ENCODE results near the gene WIPF3.

Gene WIPF3

GRCh38 chr7:29955799-29956486, 149.6 kb downstream of the WIPF3 start:
- H2AK5ac ChIP-seq (ENCODE audit: low read length), result no peak overlapping the region
- H3K14ac ChIP-seq (ENCODE audit: low read length), result no peak overlapping the region
- WGBS (ENCODE audit: extremely low coverage, insufficient coverage, insufficient read length), result no CpG with 5 or more reads among the region's 8 CpGs
- no peak overlapping the region for H3K4ac ChIP-seq (ENCODE audit: low read depth, low read length)
- H3K4me3 ChIP-seq (ENCODE audit: low read depth, low read length), result no peak overlapping the region
- H3K27ac ChIP-seq (ENCODE audit: low read depth, low read length), result no peak overlapping the region
- H4K8ac ChIP-seq (ENCODE audit: low read depth, low read length), result no peak overlapping the region
- peaks cover 2% of the 10 kb centered on the region for H3K9me3 ChIP-seq (ENCODE audit: insufficient read depth, low read depth, low read length)
- no peak overlapping the region for H3K4me2 ChIP-seq (ENCODE audit: low read length)
- no peak overlapping the region for H3K23ac ChIP-seq (ENCODE audit: low read length)
- H3K79me1 ChIP-seq (ENCODE audit: low read length), result no peaks in the 10 kb centered on the region
- H4K12ac ChIP-seq (ENCODE audit: low read depth, low read length), result no peak overlapping the region
- no peak overlapping the region for H2BK12ac ChIP-seq (ENCODE audit: low read length)
- H3K79me2 ChIP-seq (ENCODE audit: control insufficient read depth, insufficient read depth, low read length, poor library complexity), result no peaks in the 10 kb centered on the region
- DNase-seq, result no peak
- H2BK5ac ChIP-seq (ENCODE audit: low read depth, low read length, poor library complexity), result no peak overlapping the region
- H2AFZ ChIP-seq (ENCODE audit: insufficient read depth, low read length, poor library complexity), result no peak overlapping the region
- H3K36me3 ChIP-seq (ENCODE audit: control insufficient read depth in 1 of 2, insufficient read depth in 2 of 2, low read length in 2 of 2), result peaks cover 10 to 15% of the 10 kb centered on the region in 2 experiments
- H3K4me1 ChIP-seq (ENCODE audit: control insufficient read depth in 1 of 2, insufficient read depth in 2 of 2, low read length in 2 of 2), result no peaks in the 10 kb centered on the region
- H3K9ac ChIP-seq (ENCODE audit: low read length), result no peak overlapping the region
- H3K18ac ChIP-seq (ENCODE audit: low read length), result no peak overlapping the region
- H2BK120ac ChIP-seq (ENCODE audit: insufficient read depth, low read length, poor library complexity), result no peak overlapping the region
- H4K91ac ChIP-seq (ENCODE audit: low read depth, low read length), result no peak overlapping the region
- H3K27me3 ChIP-seq (ENCODE audit: insufficient read depth, low read length), result no peaks in the 10 kb centered on the region

- Histone ChIP-seq H4K12ac (ENCODE audit: low read depth, low read length) (no peak overlapping the region), H4K8ac (ENCODE audit: low read depth, low read length) (no peak overlapping the region), H3K4me2 (ENCODE audit: low read length) (no peak overlapping the region), H3K79me2 (ENCODE audit: control insufficient read depth, insufficient read depth, low read length, poor library complexity) (no peaks in the 10 kb centered on the region), H3K14ac (ENCODE audit: low read length) (no peak overlapping the region), H3K23ac (ENCODE audit: low read length) (no peak overlapping the region), H2BK5ac (ENCODE audit: low read depth, low read length, poor library complexity) (no peak overlapping the region), H3K9me3 (ENCODE audit: insufficient read depth, low read depth, low read length) (no peaks in the 10 kb centered on the region), H3K9ac (ENCODE audit: low read length) (no peak overlapping the region), H3K27me3 (ENCODE audit: insufficient read depth, low read length) (no peaks in the 10 kb centered on the region), H3K79me1 (ENCODE audit: low read length) (no peaks in the 10 kb centered on the region), H3K4me1 (ENCODE audit: control insufficient read depth in 1 of 2, insufficient read depth in 2 of 2, low read length in 2 of 2) (no peaks in the 10 kb centered on the region), H2BK120ac (ENCODE audit: insufficient read depth, low read length, poor library complexity) (no peak overlapping the region), H4K91ac (ENCODE audit: low read depth, low read length) (no peak overlapping the region), H3K4ac (ENCODE audit: low read depth, low read length) (no peak overlapping the region), H3K27ac (ENCODE audit: low read depth, low read length) (no peak overlapping the region), H3K36me3 (ENCODE audit: control insufficient read depth in 1 of 2, insufficient read depth in 2 of 2, low read length in 2 of 2) (peaks cover 6 to 11% of the 10 kb centered on the region in 2 experiments), H2AFZ (ENCODE audit: insufficient read depth, low read length, poor library complexity) (no peak overlapping the region), H3K18ac (ENCODE audit: low read length) (no peak overlapping the region), H2BK12ac (ENCODE audit: low read length) (no peak overlapping the region), H2AK5ac (ENCODE audit: low read length) (no peak overlapping the region), H3K4me3 (ENCODE audit: low read depth, low read length) (no peak overlapping the region)
- no CpG with 5 or more reads among the region's 3 CpGs for WGBS (ENCODE audit: extremely low coverage, insufficient coverage, insufficient read length)
- DNase-seq, result no peak
Measured at GRCh38 chr7:29956487-29956836, 150.2 kb downstream of the WIPF3 start.

DNA sequence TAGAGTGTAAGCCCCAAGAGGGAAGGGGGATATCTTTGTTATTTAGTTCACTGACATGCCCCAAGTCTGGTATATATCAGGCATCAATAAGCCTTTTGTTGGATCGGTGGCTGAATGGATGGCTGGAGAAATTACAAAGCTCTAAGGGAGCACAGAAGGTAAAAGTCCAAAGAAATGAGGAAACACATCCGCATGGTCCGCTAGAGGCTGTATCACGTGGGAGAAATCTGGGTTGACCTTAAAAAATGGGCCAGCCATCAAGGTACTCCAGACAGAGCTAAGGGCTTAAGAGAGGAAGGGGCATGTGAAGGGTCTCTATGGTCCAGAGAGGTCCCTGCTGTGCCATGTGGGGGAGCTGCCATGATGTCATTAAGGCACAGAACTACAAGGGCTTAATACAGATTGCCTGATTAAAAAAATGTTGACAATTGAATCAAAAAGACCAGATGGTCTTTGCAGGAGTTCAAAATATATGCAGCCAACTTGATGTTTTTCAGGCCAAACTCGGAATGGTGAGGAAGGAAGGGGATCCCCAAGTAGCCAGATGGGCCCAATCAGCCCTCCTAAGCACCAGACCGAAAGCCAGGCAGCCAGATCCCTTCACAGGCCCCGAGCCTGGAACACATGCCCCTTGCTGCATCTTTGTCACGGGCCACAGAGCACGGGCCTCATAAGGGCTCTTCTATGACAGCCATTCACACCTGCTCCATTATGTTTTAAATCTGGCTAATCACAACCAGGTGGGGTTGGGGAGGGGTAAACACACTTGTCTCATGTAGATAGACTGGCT, 151.4 kb downstream of the WIPF3 start:
- Histone ChIP-seq H2AK5ac (ENCODE audit: low read length) (no peak overlapping the region), H3K18ac (ENCODE audit: low read length) (no peak overlapping the region), H3K9me3 (ENCODE audit: insufficient read depth, low read depth, low read length) (no peaks in the 10 kb centered on the region), H4K8ac (ENCODE audit: low read depth, low read length) (no peak overlapping the region), H3K23ac (ENCODE audit: low read length) (no peak overlapping the region), H4K91ac (ENCODE audit: low read depth, low read length) (no peak overlapping the region), H2BK120ac (ENCODE audit: insufficient read depth, low read length, poor library complexity) (no peak overlapping the region), H3K36me3 (ENCODE audit: control insufficient read depth in 1 of 2, insufficient read depth in 2 of 2, low read length in 2 of 2) (peaks cover 6 to 9% of the 10 kb centered on the region in 2 experiments), H4K12ac (ENCODE audit: low read depth, low read length) (no peak overlapping the region), H3K4ac (ENCODE audit: low read depth, low read length) (no peak overlapping the region), H3K27ac (ENCODE audit: low read depth, low read length) (no peak overlapping the region), H3K4me3 (ENCODE audit: low read depth, low read length) (no peak overlapping the region), H3K79me2 (ENCODE audit: control insufficient read depth, insufficient read depth, low read length, poor library complexity) (no peaks in the 10 kb centered on the region), H2BK5ac (ENCODE audit: low read depth, low read length, poor library complexity) (no peak overlapping the region), H3K9ac (ENCODE audit: low read length) (no peak overlapping the region), H3K79me1 (ENCODE audit: low read length) (no peaks in the 10 kb centered on the region), H3K4me2 (ENCODE audit: low read length) (no peak overlapping the region), H2AFZ (ENCODE audit: insufficient read depth, low read length, poor library complexity) (no peak overlapping the region), H2BK12ac (ENCODE audit: low read length) (no peak overlapping the region), H3K27me3 (ENCODE audit: insufficient read depth, low read length) (no peaks in the 10 kb centered on the region), H3K14ac (ENCODE audit: low read length) (no peak overlapping the region), H3K4me1 (ENCODE audit: control insufficient read depth in 1 of 2, insufficient read depth in 2 of 2, low read length in 2 of 2) (no peaks in the 10 kb centered on the region)
- WGBS (ENCODE audit: extremely low coverage, insufficient coverage, insufficient read length), result no CpG with 5 or more reads among the region's 9 CpGs
- no peak for DNase-seq

DNA sequence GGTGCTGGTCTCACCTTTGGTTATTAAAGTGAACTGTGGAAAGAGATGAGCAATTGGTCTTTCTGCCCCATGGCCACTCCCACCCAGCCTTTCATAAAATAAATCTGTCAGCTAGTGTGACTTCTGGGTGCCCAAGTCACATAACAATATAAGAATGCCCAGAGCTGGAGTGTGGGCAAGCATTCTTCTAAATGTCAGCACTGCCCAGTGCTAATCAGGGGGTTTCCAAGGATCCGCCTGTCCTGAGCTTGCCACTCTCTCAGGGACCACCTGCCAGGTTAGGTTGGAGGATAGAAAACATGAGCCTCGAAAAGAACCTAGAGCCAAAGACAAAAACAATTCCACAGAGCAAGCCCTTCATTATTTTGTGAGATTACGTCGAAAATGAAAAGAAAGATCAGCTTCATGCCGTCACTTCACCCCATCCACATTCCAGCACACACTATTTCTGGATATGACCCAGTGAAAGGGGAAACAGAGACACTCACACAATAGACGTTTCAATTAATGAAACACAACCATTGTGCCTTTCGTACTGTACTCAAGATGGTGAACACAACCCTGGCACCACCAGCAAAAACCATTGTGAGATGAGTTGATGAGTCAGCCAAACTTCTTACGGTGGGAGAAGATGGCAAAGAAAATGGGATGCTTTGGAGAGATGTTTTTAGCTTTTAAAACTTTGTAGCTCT, 152.5 kb downstream of the WIPF3 start:
- Histone ChIP-seq H3K36me3 (ENCODE audit: control insufficient read depth in 1 of 2, insufficient read depth in 2 of 2, low read length in 2 of 2) (peaks cover 6% of the 10 kb centered on the region in 2 experiments), H3K4me1 (ENCODE audit: control insufficient read depth in 1 of 2, insufficient read depth in 2 of 2, low read length in 2 of 2) (no peaks in the 10 kb centered on the region), H3K23ac (ENCODE audit: low read length) (no peak overlapping the region), H3K18ac (ENCODE audit: low read length) (no peak overlapping the region), H3K27me3 (ENCODE audit: insufficient read depth, low read length) (no peaks in the 10 kb centered on the region), H2BK5ac (ENCODE audit: low read depth, low read length, poor library complexity) (no peak overlapping the region), H2BK120ac (ENCODE audit: insufficient read depth, low read length, poor library complexity) (no peak overlapping the region), H3K79me2 (ENCODE audit: control insufficient read depth, insufficient read depth, low read length, poor library complexity) (no peaks in the 10 kb centered on the region), H3K9ac (ENCODE audit: low read length) (no peak overlapping the region), H4K12ac (ENCODE audit: low read depth, low read length) (no peak overlapping the region), H3K4me2 (ENCODE audit: low read length) (no peak overlapping the region), H2AFZ (ENCODE audit: insufficient read depth, low read length, poor library complexity) (no peak overlapping the region), H3K4ac (ENCODE audit: low read depth, low read length) (no peak overlapping the region), H2AK5ac (ENCODE audit: low read length) (no peak overlapping the region), H4K91ac (ENCODE audit: low read depth, low read length) (no peak overlapping the region), H3K9me3 (ENCODE audit: insufficient read depth, low read depth, low read length) (no peaks in the 10 kb centered on the region), H2BK12ac (ENCODE audit: low read length) (no peak overlapping the region), H3K4me3 (ENCODE audit: low read depth, low read length) (no peak overlapping the region), H3K14ac (ENCODE audit: low read length) (no peak overlapping the region), H3K27ac (ENCODE audit: low read depth, low read length) (no peak overlapping the region), H3K79me1 (ENCODE audit: low read length) (no peaks in the 10 kb centered on the region), H4K8ac (ENCODE audit: low read depth, low read length) (no peak overlapping the region)
- WGBS (ENCODE audit: extremely low coverage, insufficient coverage, insufficient read length), result no CpG with 5 or more reads among the region's 8 CpGs
- DNase-seq, result no peak
